ENCODE results near the gene ACTG2.
A peak's percentile ranks its signal among the peaks of the same experiment; 100 is the strongest.

The ACTG2 gene

DNA sequence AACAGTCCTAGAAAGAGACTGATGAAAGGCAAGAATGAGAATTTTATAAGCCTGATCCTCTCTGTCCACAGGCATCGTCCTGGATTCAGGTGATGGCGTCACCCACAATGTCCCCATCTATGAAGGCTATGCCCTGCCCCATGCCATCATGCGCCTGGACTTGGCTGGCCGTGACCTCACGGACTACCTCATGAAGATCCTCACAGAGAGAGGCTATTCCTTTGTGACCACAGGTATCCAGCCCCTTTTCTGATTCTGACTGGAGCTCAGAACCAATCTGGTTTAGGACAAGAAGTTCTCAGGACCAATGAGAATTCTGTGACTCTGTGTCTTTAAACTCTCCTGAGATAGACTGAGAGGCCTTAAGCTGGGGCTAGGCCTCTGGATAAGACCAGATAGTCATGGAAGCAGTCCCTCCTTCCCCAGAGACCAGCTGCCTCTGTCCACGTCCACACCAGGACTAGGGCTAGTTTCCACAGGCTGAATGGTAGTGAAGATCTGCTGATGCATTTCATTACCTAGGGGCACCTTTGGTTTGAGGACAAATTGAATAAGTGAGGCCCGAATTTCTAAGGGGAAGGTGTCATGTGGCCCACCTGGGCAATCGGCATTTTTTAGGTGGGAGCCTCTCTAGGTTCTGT, 20.7 kb downstream of the ACTG2 start:
- Mint-ChIP-seq H3K27ac (no peak overlapping the region), H3K36me3 (ENCODE audit: low read depth) (no peaks in the 10 kb centered on the region)
- DNase-seq (ENCODE audit: low spot score), result no peak

DNA sequence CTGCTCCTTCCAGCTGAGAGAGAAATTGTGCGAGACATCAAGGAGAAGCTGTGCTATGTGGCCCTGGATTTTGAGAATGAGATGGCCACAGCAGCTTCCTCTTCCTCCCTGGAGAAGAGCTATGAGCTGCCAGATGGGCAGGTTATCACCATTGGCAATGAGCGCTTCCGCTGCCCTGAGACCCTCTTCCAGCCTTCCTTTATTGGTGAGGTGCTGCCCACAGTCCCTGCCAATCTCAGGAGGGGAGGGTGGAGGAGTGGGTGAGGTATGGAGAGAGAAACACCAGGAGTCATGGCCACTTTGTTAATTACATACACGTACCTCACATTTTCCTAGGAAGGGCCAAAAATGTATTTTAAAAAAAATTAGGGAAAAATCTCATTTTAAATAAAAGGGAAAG, 21.9 kb downstream of the ACTG2 start:
- Mint-ChIP-seq H3K9me3 (no peaks in the 10 kb centered on the region), H3K27ac (no peak overlapping the region), H3K27me3 (ENCODE audit: low read depth) (no peaks in the 10 kb centered on the region), H3K36me3 (ENCODE audit: low read depth) (no peaks in the 10 kb centered on the region), H3K4me1 (ENCODE audit: low read depth) (peaks cover 7% of the 10 kb centered on the region), H3K4me3 (no peak overlapping the region)
- DNase-seq (ENCODE audit: low spot score), result no peak

More for the DNA sequence above, 20.7 kb downstream of the ACTG2 start:
- H3K4me3 Mint-ChIP-seq, result no peak overlapping the region
- peaks cover 7% of the 10 kb centered on the region for H3K4me1 Mint-ChIP-seq (ENCODE audit: low read depth)
- no peaks in the 10 kb centered on the region for H3K9me3 Mint-ChIP-seq
- no peaks in the 10 kb centered on the region for H3K27me3 Mint-ChIP-seq (ENCODE audit: low read depth)

DNA sequence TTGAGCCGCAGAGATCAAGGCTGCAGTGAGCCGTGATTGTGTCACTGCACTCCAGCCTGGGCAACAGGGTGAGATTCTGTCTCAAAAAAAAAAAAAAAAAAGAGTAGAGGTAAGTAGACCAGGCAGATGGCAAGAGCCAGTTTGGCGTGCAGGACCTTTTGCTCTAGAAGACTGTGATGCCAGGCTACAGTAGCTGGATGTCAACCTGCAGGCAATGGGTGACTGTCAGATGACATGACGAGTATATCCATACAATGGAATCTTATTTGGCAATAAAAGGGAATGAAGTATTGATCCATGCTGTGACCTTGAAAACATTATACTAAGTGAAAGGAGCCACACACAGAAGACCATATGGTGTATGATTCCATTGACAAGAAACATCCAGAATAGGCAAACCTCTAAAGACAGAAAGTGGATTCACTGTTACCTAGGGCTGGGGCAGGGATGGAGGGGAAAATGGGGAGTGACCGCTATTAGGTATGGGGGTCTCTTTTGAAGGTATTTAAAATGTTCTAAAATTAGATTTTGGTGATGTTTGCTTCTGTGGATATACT, 22.7 kb downstream of the ACTG2 start:
- H3K27ac Mint-ChIP-seq, result no peak overlapping the region
- H3K4me1 Mint-ChIP-seq (ENCODE audit: low read depth), result peaks cover 7% of the 10 kb centered on the region
- peaks cover 1% of the 10 kb centered on the region for H3K27me3 Mint-ChIP-seq (ENCODE audit: low read depth)
- no peaks in the 10 kb centered on the region for H3K36me3 Mint-ChIP-seq (ENCODE audit: low read depth)
- H3K4me3 Mint-ChIP-seq, result no peak overlapping the region
- no peaks in the 10 kb centered on the region for H3K9me3 Mint-ChIP-seq
- DNase-seq (ENCODE audit: low spot score), result no peak

GRCh38 chr2:73916666-73917065, 23.9 kb downstream of the ACTG2 start:
- DNase-seq (ENCODE audit: low spot score), result no peak
- Mint-ChIP-seq H3K4me3 (no peak overlapping the region), H3K27me3 (ENCODE audit: low read depth) (peaks cover 2% of the 10 kb centered on the region), H3K9me3 (no peaks in the 10 kb centered on the region), H3K4me1 (ENCODE audit: low read depth) (peaks cover 8% of the 10 kb centered on the region), H3K27ac (no peak overlapping the region), H3K36me3 (ENCODE audit: low read depth) (no peaks in the 10 kb centered on the region)

- Mint-ChIP-seq H3K4me1 (ENCODE audit: low read depth) (peaks cover 9% of the 10 kb centered on the region), H3K4me3 (no peak overlapping the region), H3K36me3 (ENCODE audit: low read depth) (no peaks in the 10 kb centered on the region), H3K9me3 (no peaks in the 10 kb centered on the region), H3K27me3 (ENCODE audit: low read depth) (peaks cover 2% of the 10 kb centered on the region), H3K27ac (no peak overlapping the region)
- no peak for DNase-seq (ENCODE audit: low spot score)
These were observed 24.5 kb downstream of the ACTG2 start for GRCh38 chr2:73917296-73917695.

GRCh38 chr2:73917696-73918207, 24.9 kb downstream of the ACTG2 start:
- Mint-ChIP-seq H3K4me1 (ENCODE audit: low read depth) (peaks cover 12% of the 10 kb centered on the region), H3K36me3 (ENCODE audit: low read depth) (no peaks in the 10 kb centered on the region), H3K27me3 (ENCODE audit: low read depth) (peaks cover 2% of the 10 kb centered on the region), H3K4me3 (no peak overlapping the region), H3K27ac (no peak overlapping the region), H3K9me3 (no peaks in the 10 kb centered on the region)
- no peak for DNase-seq (ENCODE audit: low spot score)

DNA sequence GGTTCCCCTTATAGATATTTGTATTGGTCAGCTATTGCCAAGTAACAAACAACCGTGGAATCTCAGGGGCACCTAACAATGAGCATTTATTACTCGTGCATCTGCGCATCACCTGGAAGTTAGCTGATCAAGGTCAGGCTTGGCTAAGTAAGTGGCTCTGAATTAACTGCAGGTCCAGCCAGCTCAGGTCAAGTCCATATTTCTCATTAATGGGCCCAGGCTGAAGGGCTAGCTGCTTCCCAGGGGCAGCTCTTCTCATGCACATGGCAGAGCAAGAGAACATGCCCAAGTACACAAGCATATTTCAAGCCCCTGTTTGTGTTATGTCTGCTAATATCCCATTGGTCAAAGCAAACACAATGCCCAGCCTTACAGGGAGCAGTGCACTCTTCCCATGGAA, 26.0 kb downstream of the ACTG2 start:
- no peaks in the 10 kb centered on the region for H3K9me3 Mint-ChIP-seq
- peaks cover 2% of the 10 kb centered on the region for H3K27me3 Mint-ChIP-seq (ENCODE audit: low read depth)
- H3K4me1 Mint-ChIP-seq (ENCODE audit: low read depth), result peaks cover 20% of the 10 kb centered on the region
- H3K27ac Mint-ChIP-seq, result no peak overlapping the region
- H3K4me3 Mint-ChIP-seq, result no peak overlapping the region
- H3K36me3 Mint-ChIP-seq (ENCODE audit: low read depth), result no peaks in the 10 kb centered on the region
- no peak for DNase-seq (ENCODE audit: low spot score)

DNA sequence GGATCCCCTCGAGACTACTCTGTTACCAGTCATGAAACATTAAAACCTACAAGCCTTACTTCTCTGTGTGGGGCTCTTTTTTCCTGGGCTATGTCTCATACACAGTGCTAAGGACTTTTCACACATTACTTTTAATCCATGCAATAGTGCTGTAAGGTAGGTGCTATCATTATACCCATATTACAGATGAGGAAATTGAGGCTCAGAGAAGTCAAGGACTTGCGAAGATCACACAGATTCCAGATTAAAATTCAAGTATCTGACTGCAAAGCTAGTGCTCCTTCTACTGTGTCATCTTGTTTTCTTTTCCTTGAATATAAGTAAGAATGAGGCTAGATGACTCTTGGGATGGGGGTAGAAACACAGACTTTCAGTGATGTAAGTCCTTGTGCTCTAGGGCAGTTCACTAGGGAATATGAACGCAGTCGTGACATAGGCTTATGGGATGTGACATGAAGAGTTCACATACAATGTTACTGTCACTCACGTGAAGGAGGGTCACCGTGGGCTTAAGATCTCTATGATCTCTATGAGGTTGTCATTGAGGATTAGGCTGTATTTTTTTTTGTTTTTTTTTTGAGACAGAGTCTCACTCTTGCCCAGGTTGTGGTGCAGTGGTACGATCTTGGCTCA, 26.9 kb downstream of the ACTG2 start:
- DNase-seq (ENCODE audit: low spot score), result no peak
- Mint-ChIP-seq H3K27me3 (ENCODE audit: low read depth) (peaks cover 2% of the 10 kb centered on the region), H3K27ac (no peak overlapping the region), H3K4me3 (no peak overlapping the region), H3K4me1 (ENCODE audit: low read depth) (peaks cover 19% of the 10 kb centered on the region), H3K9me3 (no peaks in the 10 kb centered on the region), H3K36me3 (ENCODE audit: low read depth) (no peaks in the 10 kb centered on the region)

DNA sequence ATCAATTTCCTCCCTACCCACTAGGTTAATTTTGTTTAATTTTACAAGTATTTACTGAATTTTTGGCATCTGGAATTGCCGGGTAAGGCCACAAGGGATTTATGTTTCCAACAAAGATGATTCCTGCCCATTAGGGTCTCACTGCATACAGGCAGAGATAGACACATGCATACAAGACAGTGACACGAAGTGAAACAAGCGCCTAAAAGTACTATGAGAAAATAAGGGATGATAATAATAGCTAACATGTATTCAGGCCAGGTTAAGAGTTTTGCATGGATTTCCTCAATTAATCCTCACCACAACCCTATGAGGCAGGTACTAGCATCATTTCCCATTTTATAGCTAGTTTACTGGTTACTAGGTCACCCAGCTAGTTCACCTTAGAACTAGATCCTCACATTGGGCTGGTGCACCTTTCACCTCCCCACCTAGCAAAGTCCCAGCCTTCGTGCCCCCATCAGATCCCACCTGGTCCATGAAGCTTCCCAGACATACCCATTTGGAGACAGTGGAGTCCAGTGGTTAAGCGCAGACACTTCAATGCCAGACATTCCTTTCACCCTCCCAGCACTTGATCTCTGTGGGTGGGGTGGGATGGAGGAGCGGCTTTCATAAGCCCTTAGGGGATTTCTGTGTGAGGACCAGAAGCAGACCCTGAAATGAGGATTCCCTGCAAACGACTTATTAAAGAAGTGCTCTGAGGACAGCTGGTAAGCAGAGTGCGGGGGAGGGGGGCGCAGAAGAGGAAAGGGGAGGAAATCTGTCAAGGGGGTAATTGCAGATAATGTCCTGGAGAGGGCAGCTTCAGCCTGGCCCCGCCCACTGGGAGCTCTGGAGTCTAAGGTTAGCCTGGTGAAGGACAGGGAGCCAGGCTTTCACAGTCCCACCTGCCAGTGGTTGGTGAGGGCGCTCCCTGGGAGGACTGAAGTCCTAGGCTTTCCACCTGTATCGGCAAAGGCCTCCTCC, 28.1 kb downstream of the ACTG2 start:
- Mint-ChIP-seq H3K27me3 (ENCODE audit: low read depth) (peaks cover 2% of the 10 kb centered on the region), H3K4me1 (ENCODE audit: low read depth) (peaks cover 14% of the 10 kb centered on the region), H3K36me3 (ENCODE audit: low read depth) (no peaks in the 10 kb centered on the region), H3K27ac (no peak overlapping the region), H3K9me3 (no peaks in the 10 kb centered on the region), H3K4me3 (no peak overlapping the region)
- DNase-seq (ENCODE audit: low spot score), result no peak

DNA sequence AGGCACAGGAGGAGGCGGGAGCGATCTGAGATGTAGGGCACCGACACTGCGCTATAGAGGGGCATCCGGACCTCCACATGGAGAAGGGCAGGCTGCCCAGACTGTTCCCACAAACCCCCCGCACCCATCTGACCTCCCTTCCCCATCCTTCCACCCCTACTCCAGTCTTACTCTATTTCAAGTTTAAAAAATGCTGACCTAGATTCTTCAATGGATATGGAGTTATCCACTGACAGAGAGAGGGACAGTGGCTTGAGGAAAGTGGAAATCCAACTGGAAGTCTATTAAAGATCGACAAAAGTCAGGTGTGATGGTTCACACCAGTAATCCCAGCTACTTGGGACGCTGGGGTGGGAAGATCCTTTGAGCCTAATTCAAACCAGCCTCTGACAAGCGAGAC, 28.8 kb downstream of the ACTG2 start:
- no peak for DNase-seq (ENCODE audit: low spot score)
- no peak overlapping the region for H3K4me3 Mint-ChIP-seq
- peaks cover under 1% of the 10 kb centered on the region for H3K36me3 Mint-ChIP-seq (ENCODE audit: low read depth)
- peaks cover 19% of the 10 kb centered on the region for H3K4me1 Mint-ChIP-seq (ENCODE audit: low read depth)
- H3K27me3 Mint-ChIP-seq (ENCODE audit: low read depth), result peaks cover 2% of the 10 kb centered on the region
- H3K27ac Mint-ChIP-seq, result no peak overlapping the region
- H3K9me3 Mint-ChIP-seq, result no peaks in the 10 kb centered on the region

DNA sequence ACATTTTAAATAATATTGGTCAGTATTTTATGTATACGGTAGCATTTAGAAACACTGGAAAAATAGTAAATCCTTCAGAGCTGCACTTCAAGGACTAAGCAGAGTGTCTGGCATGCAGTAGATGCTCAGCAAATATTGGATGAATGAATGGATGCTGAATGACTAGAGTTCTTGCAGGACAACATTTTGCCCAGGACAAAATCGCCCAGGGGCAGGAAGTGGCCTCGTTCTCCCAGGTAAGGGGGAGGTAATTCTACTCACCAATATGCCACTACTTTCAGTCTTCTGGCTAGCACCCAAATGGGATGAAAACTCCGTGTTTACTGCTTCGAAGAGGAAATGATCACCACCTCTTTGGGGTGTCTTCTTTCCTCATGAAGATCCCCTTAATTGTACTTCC, 29.9 kb downstream of the ACTG2 start:
- no peak for DNase-seq (ENCODE audit: low spot score)
- Mint-ChIP-seq H3K27ac (peak overlapping the region; percentile 31), H3K4me1 (ENCODE audit: low read depth) (peaks cover 20% of the 10 kb centered on the region), H3K9me3 (no peaks in the 10 kb centered on the region), H3K27me3 (ENCODE audit: low read depth) (peaks cover 2% of the 10 kb centered on the region), H3K4me3 (no peak overlapping the region), H3K36me3 (ENCODE audit: low read depth) (peaks cover 1% of the 10 kb centered on the region)

DNA sequence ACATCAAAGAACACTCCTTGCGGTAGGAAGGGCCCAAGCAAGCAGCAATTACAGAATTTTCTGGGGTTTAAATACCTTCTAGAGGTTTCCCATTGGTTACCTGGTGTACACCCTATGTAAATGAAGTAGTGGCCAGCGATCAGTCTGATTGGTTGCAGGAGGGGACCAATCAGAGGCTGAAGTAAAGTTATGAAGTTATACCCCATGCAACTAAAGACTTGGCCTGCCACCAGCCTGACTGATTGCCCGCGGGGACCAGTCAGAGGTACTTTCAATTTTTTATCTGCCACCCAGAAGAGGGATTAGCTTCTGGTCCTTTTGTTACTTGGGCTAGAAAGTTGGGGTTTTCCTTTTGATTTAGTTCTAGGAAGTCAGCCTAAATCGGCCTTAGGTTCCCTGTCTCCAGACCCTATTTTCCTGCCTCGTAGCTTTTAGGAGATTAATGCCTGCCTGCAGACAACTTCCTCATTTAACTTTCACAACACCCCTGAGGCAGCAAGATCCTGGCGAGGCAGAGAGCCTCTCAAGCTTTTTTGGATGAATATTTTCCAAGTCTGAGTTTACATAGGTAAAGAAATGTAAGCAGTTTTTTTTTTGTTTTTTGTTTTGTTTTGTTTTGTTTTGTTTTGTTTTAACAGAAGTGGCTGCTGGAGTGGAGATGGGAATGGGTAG, 32.4 kb downstream of the ACTG2 start:
- H3K36me3 Mint-ChIP-seq (ENCODE audit: low read depth), result peaks cover 17% of the 10 kb centered on the region
- no peak overlapping the region for H3K4me3 Mint-ChIP-seq
- no peak overlapping the region for H3K27ac Mint-ChIP-seq
- no peaks in the 10 kb centered on the region for H3K9me3 Mint-ChIP-seq
- H3K4me1 Mint-ChIP-seq (ENCODE audit: low read depth), result peaks cover 43% of the 10 kb centered on the region
- no peak for DNase-seq (ENCODE audit: low spot score)
- peaks cover 2% of the 10 kb centered on the region for H3K27me3 Mint-ChIP-seq (ENCODE audit: low read depth)

- peaks cover 47% of the 10 kb centered on the region for H3K4me1 Mint-ChIP-seq (ENCODE audit: low read depth)
- peaks cover 17% of the 10 kb centered on the region for H3K36me3 Mint-ChIP-seq (ENCODE audit: low read depth)
- H3K27me3 Mint-ChIP-seq (ENCODE audit: low read depth), result no peaks in the 10 kb centered on the region
- DNase-seq (ENCODE audit: low spot score), result no peak
- peak overlapping the region; percentile 97 for H3K27ac Mint-ChIP-seq
- no peaks in the 10 kb centered on the region for H3K9me3 Mint-ChIP-seq
- H3K4me3 Mint-ChIP-seq, result peak overlapping the region; percentile 74
These were observed 33.2 kb downstream of the ACTG2 start for GRCh38 chr2:73925853-73926492.

Data from T-helper 2 cell treated with Interferon-gamma antibody and Interleukin-4, amounts not matched to agents 5 μg/mL and 100 μg/mL, for 36 hours (primary cell).